Left lung (tissue), 10 donors: Measurements from ENCODE around the gene DUT. TPM values are rescaled to one million over a fixed set of nuclear protein-coding genes. Genes with fewer than 3 reads are reported as not detected.
"Not testable (repeated sequence)": the region's sequence is repeated elsewhere in the genome, so short reads cannot be mapped to it uniquely, and the experiment has no call there.

Experiments used
- ATAC-seq: fragments of 200-7000 bp; cut with Tn5 transposase; one replicate; pipeline ENCODE4 v1.9.1; 2020; ENCODE audit warnings: moderate library complexity
- DNase-seq, 4 donors: peaks; one replicate each; pipeline ENCODE4 v3.0.0-alpha.2; 2013 to 2020
- H3K27ac ChIP-seq, 2 donors: fragments of 200-600 bp; sonication (generic) in 1 of 2; one replicate each; pipeline versions ENCODE4 v1.5.0 to v1.8.0; 2020 to 2021
- H3K27me3 ChIP-seq, 2 donors: fragments of 200-600 bp; sonication (generic) in 1 of 2; one replicate each; pipeline versions ENCODE4 v1.5.0 to v1.8.0; 2020 to 2021
- H3K36me3 ChIP-seq, 2 donors: fragments of 200-600 bp; sonication (generic) in 1 of 2; one replicate each; pipeline versions ENCODE4 v1.5.0 to v1.8.0; 2020 to 2021
- H3K4me1 ChIP-seq, 2 donors: fragments of 200-600 bp; one replicate each; pipeline ENCODE4 v1.8.0; 2021
- H3K4me3 ChIP-seq, 2 donors: fragments of 200-600 bp; sonication (generic) in 1 of 2; one replicate each; pipeline versions ENCODE4 v1.5.0 to v1.8.0; 2020 to 2021; ENCODE audit warnings: mild to moderate bottlenecking in 1 of 2
- H3K9me3 ChIP-seq, 2 donors: fragments of 200-600 bp; sonication (generic) in 1 of 2; one replicate each; pipeline versions ENCODE4 v1.5.0 to v1.8.0; 2020 to 2021
- intact Hi-C, 2 donors: fragments of 100-400 bp; cut with DNase I; formaldehyde crosslinking; loops; one replicate each; pipeline versions ENCODE4 v1.11.2 to v1.14.2; 2022
- polyA plus RNA-seq, 6 donors: library from polyadenylated mRNA; unstranded; fragments of 120-200 nt; gene quantifications; one replicate each; pipeline ENCODE4 v1.2.1, GENCODE V29; 2013; ENCODE audit not compliant: insufficient read length in 6 of 6
- total RNA-seq, 2 donors: library from RNA; stranded (reverse); fragmentation: NEBNext Ultra II Directional; extraction: Animal tissue kit (Norgen Biotek cat#: 25700); gene quantifications; one replicate each; pipeline ENCODE4 v1.2.1, GENCODE V29; 2021
- TF ChIP-seq, protein P1 (sequence below), 2 donors: fragments of 200-600 bp; sonication (generic) in 1 of 2; IDR thresholded peaks; one replicate each; pipeline versions ENCODE4 v1.5.0 to v1.8.0; 2021; ENCODE audit warnings: antibody characterized with exemption in 2 of 2
- donor health status: DM: no; HTN: yes; CAD: no.
- donor health status: DM: no; HTN: no; CAD: no.

The DUT gene
- total and polyA plus RNA-seq, 8 donors: 78.0 to 176 (median 167) TPM

DNA sequence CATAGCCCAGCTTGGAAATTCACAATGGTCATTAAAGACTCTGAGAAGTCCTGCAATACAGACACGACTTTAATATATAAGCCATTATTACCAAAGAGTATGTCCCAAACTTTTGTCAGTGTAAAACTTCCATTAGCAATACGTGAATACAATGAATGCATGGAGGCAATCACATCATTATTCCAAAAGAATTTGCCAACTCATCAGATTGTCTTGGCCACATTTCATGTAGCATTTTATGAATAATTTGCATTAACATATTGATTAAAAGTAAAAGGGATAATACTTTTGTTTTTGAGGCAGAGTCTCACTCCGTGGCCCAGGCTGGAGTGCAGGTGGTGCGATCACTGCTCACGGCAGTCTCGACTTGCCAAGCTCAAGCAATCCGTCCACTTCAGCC is 7.9 kb upstream of the DUT start:
- Histone ChIP-seq H3K36me3 (no peaks in the 10 kb centered on the region), H3K27ac (no peak overlapping the region), H3K4me3 (no peak overlapping the region), H3K9me3 (no peaks in the 10 kb centered on the region), H3K27me3 (no peaks in the 10 kb centered on the region), H3K4me1 (no peaks in the 10 kb centered on the region)
- ATAC-seq (no peak), DNase-seq (no peak)
- intact Hi-C loops: no loop called here
- TF ChIP-seq, protein P1, sequence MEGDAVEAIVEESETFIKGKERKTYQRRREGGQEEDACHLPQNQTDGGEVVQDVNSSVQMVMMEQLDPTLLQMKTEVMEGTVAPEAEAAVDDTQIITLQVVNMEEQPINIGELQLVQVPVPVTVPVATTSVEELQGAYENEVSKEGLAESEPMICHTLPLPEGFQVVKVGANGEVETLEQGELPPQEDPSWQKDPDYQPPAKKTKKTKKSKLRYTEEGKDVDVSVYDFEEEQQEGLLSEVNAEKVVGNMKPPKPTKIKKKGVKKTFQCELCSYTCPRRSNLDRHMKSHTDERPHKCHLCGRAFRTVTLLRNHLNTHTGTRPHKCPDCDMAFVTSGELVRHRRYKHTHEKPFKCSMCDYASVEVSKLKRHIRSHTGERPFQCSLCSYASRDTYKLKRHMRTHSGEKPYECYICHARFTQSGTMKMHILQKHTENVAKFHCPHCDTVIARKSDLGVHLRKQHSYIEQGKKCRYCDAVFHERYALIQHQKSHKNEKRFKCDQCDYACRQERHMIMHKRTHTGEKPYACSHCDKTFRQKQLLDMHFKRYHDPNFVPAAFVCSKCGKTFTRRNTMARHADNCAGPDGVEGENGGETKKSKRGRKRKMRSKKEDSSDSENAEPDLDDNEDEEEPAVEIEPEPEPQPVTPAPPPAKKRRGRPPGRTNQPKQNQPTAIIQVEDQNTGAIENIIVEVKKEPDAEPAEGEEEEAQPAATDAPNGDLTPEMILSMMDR (IDR thresholded peaks at IDR 0.05): no peak

DNA sequence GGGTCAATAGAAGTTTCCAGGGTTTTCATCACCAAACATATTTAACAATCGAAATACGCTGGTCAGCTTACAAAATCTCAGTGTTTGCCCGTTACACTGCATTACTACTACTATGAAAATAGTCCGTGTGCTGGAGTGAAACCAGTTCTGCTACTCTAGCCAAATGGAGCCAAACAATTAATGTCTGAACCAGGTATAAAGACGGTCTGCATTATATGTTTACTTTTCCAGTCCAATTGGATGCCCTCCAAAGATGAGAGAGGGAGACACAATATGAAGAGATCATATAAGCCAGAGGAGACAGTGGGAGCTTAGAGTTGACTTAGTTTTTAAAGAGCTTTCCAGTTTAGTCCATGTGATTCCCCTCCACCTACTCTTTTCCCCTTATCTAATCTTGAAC is 6.3 kb upstream of the DUT start:
- H3K27ac ChIP-seq: no peak overlapping the region
- ATAC-seq: no peak
- peak in 1 of 4 donors; percentile 9 for DNase-seq

DNA sequence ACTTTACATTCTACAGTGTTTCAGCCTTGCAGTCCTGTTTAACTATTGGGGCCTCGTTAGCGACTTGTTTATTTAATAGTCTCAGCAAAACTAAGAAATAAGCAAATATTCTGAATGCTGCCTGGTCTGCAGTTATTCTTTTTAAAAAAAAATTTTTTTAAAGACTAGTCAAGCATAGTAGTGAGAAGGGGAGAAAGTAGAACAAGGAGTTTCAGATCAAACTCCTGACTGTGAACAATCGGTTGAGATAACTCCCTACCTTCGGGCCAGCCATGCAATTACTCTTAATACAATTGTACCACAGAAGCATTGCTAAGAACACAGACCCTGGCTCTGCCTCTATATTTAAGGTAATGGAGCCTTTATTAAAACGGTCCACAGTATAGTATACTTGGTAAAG is 5.8 kb upstream of the DUT start:
- Histone ChIP-seq H3K4me1 (peaks cover 0 to 5% of the 10 kb centered on the region in 2 donors), H3K27me3 (no peaks in the 10 kb centered on the region), H3K9me3 (no peaks in the 10 kb centered on the region), H3K4me3 (no peak overlapping the region), H3K36me3 (no peaks in the 10 kb centered on the region), H3K27ac (no peak overlapping the region)
- TF ChIP-seq, protein P1 (IDR thresholded peaks at IDR 0.05): no peak
- DNase-seq (no peak), ATAC-seq (no peak)
- intact Hi-C loops: no loop called here

More for the DNA sequence above, 6.3 kb upstream of the DUT start:
- Histone ChIP-seq H3K4me1 (peaks cover 0 to under 1% of the 10 kb centered on the region in 2 donors), H3K9me3 (no peaks in the 10 kb centered on the region), H3K4me3 (no peak overlapping the region), H3K36me3 (no peaks in the 10 kb centered on the region), H3K27me3 (no peaks in the 10 kb centered on the region)
- TF ChIP-seq, protein P1 (IDR thresholded peaks at IDR 0.05): no peak
- intact Hi-C loops: no loop called here

DNA sequence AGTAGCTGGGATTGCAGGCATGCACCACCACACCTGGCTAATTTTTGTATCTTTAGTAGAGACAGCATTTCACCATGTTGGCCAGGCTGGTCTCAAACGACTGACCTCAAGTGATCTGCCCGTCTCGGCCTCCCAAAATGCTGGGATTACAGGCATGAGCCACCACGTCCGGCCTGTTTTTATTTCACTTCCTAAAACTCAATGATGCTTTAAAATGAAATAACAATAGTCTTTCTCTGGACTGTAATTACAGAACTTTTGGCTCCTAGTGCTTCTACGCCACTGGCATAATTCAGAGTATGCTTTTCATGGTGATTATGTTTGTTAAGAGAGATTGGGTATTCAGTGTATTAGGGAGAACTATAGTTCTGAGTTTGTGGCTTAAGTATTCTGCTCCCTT is 5.0 kb upstream of the DUT start:
- H3K27ac ChIP-seq, H3K36me3 ChIP-seq, DNase-seq, intact Hi-C loops, H3K4me1 ChIP-seq, ATAC-seq, H3K4me3 ChIP-seq, H3K9me3 ChIP-seq, H3K27me3 ChIP-seq: not testable (repeated sequence)

- Histone ChIP-seq H3K4me3 (peak overlapping the region; percentile 85 to 97), H3K9me3 (no peaks in the 10 kb centered on the region), H3K27ac (peak overlapping the region; percentile 95 to 97), H3K4me1 (peaks cover 0 to 30% of the 10 kb centered on the region in 2 donors), H3K27me3 (no peaks in the 10 kb centered on the region), H3K36me3 (peaks cover 0 to 8% of the 10 kb centered on the region in 2 donors)
- TF ChIP-seq, protein P1 (IDR thresholded peaks at IDR 0.05): no peak
- intact Hi-C loops: no loop called here
- ATAC-seq (no peak), DNase-seq (peak in 1 of 4 donors; percentile 22)
These were observed 984 bp upstream of the DUT start for GRCh38 chr15:48330105-48330785.
